Measurements from ENCODE around the gene SORCS2. TPM values are rescaled to one million over a fixed set of nuclear protein-coding genes. Genes with fewer than 3 reads are reported as not detected.

The SORCS2 gene
- total and polyA plus RNA-seq, 12 donors: 0.67 to 15.5 (median 1.3) TPM

- no peaks in the 10 kb centered on the region for H3K4me1 ChIP-seq (replicated peaks in 1 of 2)
- no peak for TF ChIP-seq POLR2A (IDR thresholded peaks at IDR 0.05)
- TF ChIP-seq, protein P1, sequence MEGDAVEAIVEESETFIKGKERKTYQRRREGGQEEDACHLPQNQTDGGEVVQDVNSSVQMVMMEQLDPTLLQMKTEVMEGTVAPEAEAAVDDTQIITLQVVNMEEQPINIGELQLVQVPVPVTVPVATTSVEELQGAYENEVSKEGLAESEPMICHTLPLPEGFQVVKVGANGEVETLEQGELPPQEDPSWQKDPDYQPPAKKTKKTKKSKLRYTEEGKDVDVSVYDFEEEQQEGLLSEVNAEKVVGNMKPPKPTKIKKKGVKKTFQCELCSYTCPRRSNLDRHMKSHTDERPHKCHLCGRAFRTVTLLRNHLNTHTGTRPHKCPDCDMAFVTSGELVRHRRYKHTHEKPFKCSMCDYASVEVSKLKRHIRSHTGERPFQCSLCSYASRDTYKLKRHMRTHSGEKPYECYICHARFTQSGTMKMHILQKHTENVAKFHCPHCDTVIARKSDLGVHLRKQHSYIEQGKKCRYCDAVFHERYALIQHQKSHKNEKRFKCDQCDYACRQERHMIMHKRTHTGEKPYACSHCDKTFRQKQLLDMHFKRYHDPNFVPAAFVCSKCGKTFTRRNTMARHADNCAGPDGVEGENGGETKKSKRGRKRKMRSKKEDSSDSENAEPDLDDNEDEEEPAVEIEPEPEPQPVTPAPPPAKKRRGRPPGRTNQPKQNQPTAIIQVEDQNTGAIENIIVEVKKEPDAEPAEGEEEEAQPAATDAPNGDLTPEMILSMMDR (IDR thresholded peaks at IDR 0.05): no peak
- H3K27me3 ChIP-seq: no peaks in the 10 kb centered on the region
- no peaks in the 10 kb centered on the region for H3K36me3 ChIP-seq (replicated peaks in 1 of 2)
- H3K9me3 ChIP-seq (replicated peaks in 1 of 3): no peaks in the 10 kb centered on the region
- intact Hi-C loops (cut with DNase I): no loop called here
- no peak for DNase-seq
- no peak overlapping the region for H3K27ac ChIP-seq
- H3K4me3 ChIP-seq: no peak overlapping the region
- 67 to 77% (median 72%) methylated on average over 6 to 15 of the region's 15 CpGs for WGBS, 4 donors
Observed at GRCh38 chr4:7487998-7488671, 295.8 kb downstream of the SORCS2 start.

DNA sequence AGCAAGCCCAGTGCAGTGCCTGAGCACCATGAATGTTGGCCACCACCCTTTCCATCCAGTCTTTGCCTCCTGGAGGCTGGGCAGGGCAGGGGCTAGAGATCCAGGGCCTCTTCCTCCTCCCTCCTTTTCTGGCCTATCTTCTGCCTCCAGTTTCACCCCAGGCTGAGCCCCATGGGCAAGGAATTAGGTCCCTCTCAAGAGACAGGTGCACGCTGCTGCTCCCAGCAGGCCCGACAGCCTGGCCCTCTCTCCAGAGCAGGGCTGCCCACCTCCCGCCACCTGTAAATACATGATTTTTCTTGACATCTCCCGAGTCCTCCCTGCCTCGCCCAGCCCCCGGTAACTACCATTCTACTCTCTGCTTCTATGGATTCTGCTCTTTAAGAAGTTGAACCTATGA lies 299.6 kb downstream of the SORCS2 start:
- H3K4me1 ChIP-seq (replicated peaks in 1 of 2): no peaks in the 10 kb centered on the region
- DNase-seq: no peak
- intact Hi-C loops (cut with DNase I): no loop called here
- H3K36me3 ChIP-seq (replicated peaks in 1 of 2): no peaks in the 10 kb centered on the region
- H3K9me3 ChIP-seq (replicated peaks in 1 of 3): no peaks in the 10 kb centered on the region
- no peak overlapping the region for H3K27ac ChIP-seq
- no peak for TF ChIP-seq POLR2A (IDR thresholded peaks at IDR 0.05)
- TF ChIP-seq, protein P1 (IDR thresholded peaks at IDR 0.05): no peak
- H3K4me3 ChIP-seq: no peak overlapping the region
- WGBS, 4 donors: 88 to 94% (median 91%) methylated on average over 6 of the region's 6 CpGs
- H3K27me3 ChIP-seq: no peaks in the 10 kb centered on the region

GRCh38 chr4:7498446-7499200 lies 306.3 kb downstream of the SORCS2 start:
- WGBS, 4 donors: 57 to 67% (median 62%) methylated on average over 11 to 16 of the region's 16 CpGs
- Histone ChIP-seq H3K36me3 (replicated peaks in 1 of 2) (no peaks in the 10 kb centered on the region), H3K4me3 (no peak overlapping the region), H3K4me1 (replicated peaks in 1 of 2) (no peaks in the 10 kb centered on the region), H3K27ac (no peak overlapping the region), H3K27me3 (no peaks in the 10 kb centered on the region), H3K9me3 (replicated peaks in 1 of 3) (no peaks in the 10 kb centered on the region)
- no peak for TF ChIP-seq POLR2A (IDR thresholded peaks at IDR 0.05)
- TF ChIP-seq, protein P1 (IDR thresholded peaks at IDR 0.05): no peak
- DNase-seq: no peak
- intact Hi-C loops (cut with DNase I): no loop called here

- Histone ChIP-seq H3K9me3 (replicated peaks in 1 of 3) (no peaks in the 10 kb centered on the region), H3K27me3 (no peaks in the 10 kb centered on the region), H3K27ac (no peak overlapping the region), H3K4me1 (replicated peaks in 1 of 2) (no peaks in the 10 kb centered on the region), H3K36me3 (replicated peaks in 1 of 2) (no peaks in the 10 kb centered on the region), H3K4me3 (no peak overlapping the region)
- no peak for DNase-seq
- 74 to 78% (median 76%) methylated on average over 8 to 16 of the region's 16 CpGs for WGBS, 4 donors
- intact Hi-C loops (cut with DNase I): no loop called here
- no peak for TF ChIP-seq POLR2A (IDR thresholded peaks at IDR 0.05)
- TF ChIP-seq, protein P1 (IDR thresholded peaks at IDR 0.05): no peak
Observed at GRCh38 chr4:7499661-7500060, 307.3 kb downstream of the SORCS2 start.
